CD4-positive, alpha-beta T cell (primary cell): ENCODE data around the gene TOR1A. TPM values are rescaled to one million over a fixed set of nuclear protein-coding genes. Genes with fewer than 3 reads are reported as not detected.

ENCODE experiments used
- ATAC-seq: fragments of 200-7000 bp; cut with Tn5 transposase; one replicate; pipeline ENCODE4 v1.10.0; 2022; ENCODE audit warnings: mild to moderate bottlenecking; ENCODE audit not compliant: poor library complexity
- CTCF ChIA-PET: fragments of 350-600 bp; sonication (Branson Sonifier 250); formaldehyde crosslinking; loops from one replicate; lab custom pipeline; 2021; ENCODE audit warnings: antibody characterized with exemption, inconsistent platforms; lab: Charles Lee
- POLR2A ChIA-PET: fragments of 350-600 bp; sonication (Branson Sonifier 250); formaldehyde crosslinking; loops from one replicate; lab custom pipeline; 2021; ENCODE audit warnings: antibody characterized with exemption, inconsistent platforms; lab: Charles Lee
- DNase-seq, 14 experiments: peaks; one replicate each; pipeline ENCODE4 v3.0.0-alpha.2; 2013 to 2020; ENCODE audit warnings: mixed read lengths in 2 of 14
- H3K27ac ChIP-seq, 2 donors: one replicate each; pipeline versions ENCODE4 v1.5.1 to v1.7.0; 2013; ENCODE audit warnings: low read length in 2 of 2, low read depth in 1 of 2, mild to moderate bottlenecking in 1 of 2
- H3K27me3 ChIP-seq, 2 experiments: 1 replicate in 1 of 2; 2 replicates in 1 of 2; pipeline versions ENCODE4 v1.6.1 to v1.7.0; 2013; ENCODE audit warnings: low read length in 2 of 2, control low read depth in 1 of 2, mild to moderate bottlenecking in 1 of 2, moderate library complexity in 1 of 2; ENCODE audit not compliant: insufficient read depth in 2 of 2, control insufficient read depth in 1 of 2
- H3K36me3 ChIP-seq: one replicate; pipeline ENCODE4 v1.6.1; 2013; ENCODE audit warnings: low read length, control low read depth; ENCODE audit not compliant: insufficient read depth
- H3K4me1 ChIP-seq: one replicate; pipeline ENCODE4 v1.6.1; 2013; ENCODE audit warnings: low read length, control low read depth; ENCODE audit not compliant: insufficient read depth
- H3K4me3 ChIP-seq: one replicate; pipeline ENCODE4 v1.5.1; 2013; ENCODE audit warnings: mild to moderate bottlenecking, low read length, moderate library complexity
- H3K9me3 ChIP-seq, 2 experiments: 1 replicate in 1 of 2; 2 replicates in 1 of 2; pipeline versions ENCODE4 v1.6.1 to v1.7.0; 2013; ENCODE audit warnings: low read length in 2 of 2, mild to moderate bottlenecking in 2 of 2, control low read depth in 1 of 2, moderate library complexity in 1 of 2; ENCODE audit not compliant: control insufficient read depth in 1 of 2, insufficient read depth in 1 of 2
- H3K27ac Mint-ChIP-seq: one replicate; pipeline ENCODE4 v1.8.0; 2020; ENCODE audit warnings: mixed read lengths
- H3K27me3 Mint-ChIP-seq: one replicate; pipeline ENCODE4 v1.8.0; 2021; ENCODE audit warnings: mixed read lengths
- H3K36me3 Mint-ChIP-seq: one replicate; pipeline ENCODE4 v1.8.0; 2021; ENCODE audit warnings: low read depth, mixed read lengths
- H3K4me1 Mint-ChIP-seq: one replicate; pipeline ENCODE4 v1.8.0; 2021; ENCODE audit warnings: low read depth, mixed read lengths
- H3K4me3 Mint-ChIP-seq: one replicate; pipeline ENCODE4 v1.8.0; 2020; ENCODE audit warnings: mild to moderate bottlenecking, mixed read lengths
- H3K9me3 Mint-ChIP-seq: one replicate; pipeline ENCODE4 v1.8.0; 2020; ENCODE audit warnings: mixed read lengths
- CTCF ChIP-seq: fragments of 200-600 bp; IDR thresholded peaks from one replicate; pipeline ENCODE4 v1.8.0; 2022; ENCODE audit warnings: antibody characterized with exemption, mild to moderate bottlenecking
- intact Hi-C, 2 experiments: fragments of 100-400 bp; cut with DNase I in 1 of 2; cut with micrococcal nuclease in 1 of 2; formaldehyde crosslinking; loops; one replicate each; pipeline versions ENCODE4 v1.15.1 to v1.9.0; 2023 to 2025; cut with DNase I, micrococcal nuclease
- total RNA-seq, 174 experiments: library from RNA in 2 of 174; stranded (reverse) in 2 of 174; gene quantifications; one replicate each; pipeline ENCODE4 v1.2.3 and lab custom pipeline; 2021 to 2026

The TOR1A gene
- total RNA-seq, 2 experiments from 2014 or later = 12.6 to 13.9 TPM

- POLR2A ChIA-PET = interaction anchor here (0.7 to 2.2 kb wide), 9 partner anchors 20 to 663 kb away, joined by 3 to 10 read pairs (median 3); partner anchors contain the start of genes GPR107 and TOR1A
- Mint-ChIP-seq H3K4me1 (peaks cover 24% of the 10 kb centered on the region), H3K4me3 (peak overlapping the region; percentile 91), H3K36me3 (peaks cover 37% of the 10 kb centered on the region), H3K27me3 (no peaks in the 10 kb centered on the region), H3K27ac (peak overlapping the region; percentile 86), H3K9me3 (no peaks in the 10 kb centered on the region)
- no peak for TF ChIP-seq CTCF
- H3K4me3 ChIP-seq = peak overlapping the region; percentile 81
- peaks cover 25% of the 10 kb centered on the region for H3K4me1 ChIP-seq
- CTCF ChIA-PET = interaction anchor here (0.9 to 1.5 kb wide), 4 partner anchors 13 to 250 kb away, joined by 3 read pairs; partner anchors contain the start of gene GPR107
- ATAC-seq (no peak), DNase-seq (no peak)
- H3K9me3 ChIP-seq = no peaks in the 10 kb centered on the region
- intact Hi-C loops = loop anchor here (1.0 to 10.0 kb wide), 5 partner anchors 21 to 294 kb away; partner anchors contain the start of genes C9orf78 (in 2 of the 2), USP20 (in 2 of the 2), ASB6 (in 1 of the 2) and C9orf50 (in 1 of the 2)
- H3K27ac ChIP-seq = peak overlapping the region; percentile 37 to 77
- H3K36me3 ChIP-seq = peaks cover 27% of the 10 kb centered on the region
- no peaks in the 10 kb centered on the region for H3K27me3 ChIP-seq
Observed at GRCh38 chr9:129803676-129804060, 20.3 kb downstream of the TOR1A start.

GRCh38 chr9:129802833-129803675 lies 20.9 kb downstream of the TOR1A start, which contains the start of gene TOR1B:
TOR1B (plus strand) TSS chr9:129803184; CDS start chr9:129803213, 29 bp downstream.
- peak within 1 kb of the TSS; percentile 91 for H3K4me3 Mint-ChIP-seq
- H3K36me3 Mint-ChIP-seq = peaks cover 33% of the 10 kb centered on the region
- ChIA-PET POLR2A (interaction anchor here (0.7 to 2.2 kb wide), 9 partner anchors 21 to 663 kb away, joined by 3 to 10 read pairs (median 3); partner anchors contain the start of genes GPR107 and TOR1A), CTCF (interaction anchor here (0.9 to 1.5 kb wide), 4 partner anchors 13 to 251 kb away, joined by 3 read pairs; partner anchors contain the start of gene GPR107)
- DNase-seq (peak; percentile 87 to 97 (median 94)), ATAC-seq (peak; percentile 92)
- H3K4me1 Mint-ChIP-seq = peaks cover 24% of the 10 kb centered on the region
- TF ChIP-seq CTCF = no peak
- H3K9me3 ChIP-seq = no peaks in the 10 kb centered on the region
- H3K9me3 Mint-ChIP-seq = no peaks in the 10 kb centered on the region
- H3K27me3 ChIP-seq = no peaks in the 10 kb centered on the region
- H3K4me1 ChIP-seq = peaks cover 25% of the 10 kb centered on the region
- peak within 1 kb of the TSS; percentile 86 for H3K27ac Mint-ChIP-seq
- H3K27ac ChIP-seq = peak within 1 kb of the TSS; percentile 49 to 77
- H3K36me3 ChIP-seq = peaks cover 24% of the 10 kb centered on the region
- intact Hi-C loops = loop anchor here (1.0 to 10.0 kb wide), 5 partner anchors 21 to 294 kb away; partner anchors contain the start of genes C9orf78 (in 2 of the 2), USP20 (in 2 of the 2), ASB6 (in 1 of the 2) and C9orf50 (in 1 of the 2)
- no peaks in the 10 kb centered on the region for H3K27me3 Mint-ChIP-seq
- H3K4me3 ChIP-seq = peak within 1 kb of the TSS; percentile 81

- H3K36me3 Mint-ChIP-seq = peaks cover 22% of the 10 kb centered on the region
- CTCF ChIA-PET = no interaction called here
- DNase-seq (peak in 1 of 14 experiments; percentile 31), ATAC-seq (no peak)
- no peaks in the 10 kb centered on the region for H3K27me3 Mint-ChIP-seq
- H3K4me1 ChIP-seq = peaks cover 25% of the 10 kb centered on the region
- peaks cover 19% of the 10 kb centered on the region for H3K4me1 Mint-ChIP-seq
- H3K36me3 ChIP-seq = peaks cover 12% of the 10 kb centered on the region
- no peak overlapping the region for H3K4me3 ChIP-seq
- H3K9me3 Mint-ChIP-seq = no peaks in the 10 kb centered on the region
- no peak for TF ChIP-seq CTCF
- H3K27ac ChIP-seq = no peak overlapping the region
- no peaks in the 10 kb centered on the region for H3K27me3 ChIP-seq
- intact Hi-C loops = loop anchor here (5.0 to 10.0 kb wide), 3 partner anchors 159 to 296 kb away; partner anchors contain the start of genes ASB6 (in 1 of the 2), C9orf50 (in 1 of the 2) and NTMT1 (in 1 of the 2)
- peak overlapping the region; percentile 1 for H3K27ac Mint-ChIP-seq
- POLR2A ChIA-PET = interaction anchor here (1.1 kb wide), 1 partner anchor 91 kb away, joined by 3 read pairs; no protein-coding TSS in a partner anchor
- no peaks in the 10 kb centered on the region for H3K9me3 ChIP-seq
- H3K4me3 Mint-ChIP-seq = peak overlapping the region; percentile 73
Observed at GRCh38 chr9:129801504-129801903, 22.4 kb downstream of the TOR1A start.
